Measurements from ENCODE around the gene ARHGDIB.
A peak's percentile ranks its signal among the peaks of the same experiment; 100 is the strongest.

Gene ARHGDIB

GRCh38 chr12:14950982-14951746, 10.2 kb downstream of the ARHGDIB start:
- H3K4me1 ChIP-seq (ENCODE audit: control insufficient read depth in 5 of 5, insufficient read depth in 5 of 5, low read length in 5 of 5) = peaks cover 0 to 58% (median 24%) of the 10 kb centered on the region in 5 donors
- H3K36me3 ChIP-seq (ENCODE audit: control insufficient read depth in 5 of 5, insufficient read depth in 5 of 5, low read length in 5 of 5) = peaks cover 0 to 32% (median 23%) of the 10 kb centered on the region in 5 donors
- no peaks in the 10 kb centered on the region for H3K9me3 ChIP-seq (ENCODE audit: control insufficient read depth in 5 of 5, low read length in 5 of 5)
- H3K4me3 ChIP-seq (ENCODE audit: low read depth in 1 of 5, low read length in 5 of 5) = no peak overlapping the region
- peak overlapping the region; percentile 76 for H3K27ac ChIP-seq (ENCODE audit: low read depth, low read length)
- no peak overlapping the region for H3K9ac ChIP-seq (ENCODE audit: low read length in 5 of 5)
- H3K27me3 ChIP-seq (ENCODE audit: control insufficient read depth in 5 of 5, insufficient read depth in 4 of 5, low read length in 5 of 5) = no peaks in the 10 kb centered on the region

GRCh38 chr12:14950421-14950820, 11.0 kb downstream of the ARHGDIB start:
- no peak overlapping the region for H3K9ac ChIP-seq (ENCODE audit: low read length in 5 of 5)
- peaks cover under 1 to 34% (median 29%) of the 10 kb centered on the region in 5 donors for H3K36me3 ChIP-seq (ENCODE audit: control insufficient read depth in 5 of 5, insufficient read depth in 5 of 5, low read length in 5 of 5)
- peaks cover 0 to 54% (median 24%) of the 10 kb centered on the region in 5 donors for H3K4me1 ChIP-seq (ENCODE audit: control insufficient read depth in 5 of 5, insufficient read depth in 5 of 5, low read length in 5 of 5)
- no peaks in the 10 kb centered on the region for H3K9me3 ChIP-seq (ENCODE audit: control insufficient read depth in 5 of 5, low read length in 5 of 5)
- H3K27me3 ChIP-seq (ENCODE audit: control insufficient read depth in 5 of 5, insufficient read depth in 4 of 5, low read length in 5 of 5) = no peaks in the 10 kb centered on the region
- H3K27ac ChIP-seq (ENCODE audit: low read depth, low read length) = no peak overlapping the region
- H3K4me3 ChIP-seq (ENCODE audit: low read depth in 1 of 5, low read length in 5 of 5) = no peak overlapping the region

- H3K27me3 ChIP-seq (ENCODE audit: control insufficient read depth in 5 of 5, insufficient read depth in 4 of 5, low read length in 5 of 5) = no peaks in the 10 kb centered on the region
- H3K27ac ChIP-seq (ENCODE audit: low read depth, low read length) = no peak overlapping the region
- H3K4me1 ChIP-seq (ENCODE audit: control insufficient read depth in 5 of 5, insufficient read depth in 5 of 5, low read length in 5 of 5) = peaks cover 0 to 53% (median 24%) of the 10 kb centered on the region in 5 donors
- no peak overlapping the region for H3K4me3 ChIP-seq (ENCODE audit: low read depth in 1 of 5, low read length in 5 of 5)
- no peaks in the 10 kb centered on the region for H3K9me3 ChIP-seq (ENCODE audit: control insufficient read depth in 5 of 5, low read length in 5 of 5)
- peaks cover 4 to 42% (median 35%) of the 10 kb centered on the region in 5 donors for H3K36me3 ChIP-seq (ENCODE audit: control insufficient read depth in 5 of 5, insufficient read depth in 5 of 5, low read length in 5 of 5)
- H3K9ac ChIP-seq (ENCODE audit: low read length in 5 of 5) = no peak overlapping the region
Observed at GRCh38 chr12:14949631-14950030, 11.8 kb downstream of the ARHGDIB start.

- Histone ChIP-seq H3K4me1 (ENCODE audit: control insufficient read depth in 5 of 5, insufficient read depth in 5 of 5, low read length in 5 of 5) (peaks cover 0 to 44% (median 24%) of the 10 kb centered on the region in 5 donors), H3K9ac (ENCODE audit: low read length in 5 of 5) (peak overlapping the region in 1 of 5 donors; percentile 30)
Observed at GRCh38 chr12:14948672-14949071, 12.7 kb downstream of the ARHGDIB start.

GRCh38 chr12:14946861-14947260, 14.5 kb downstream of the ARHGDIB start:
- Histone ChIP-seq H3K27me3 (ENCODE audit: control insufficient read depth in 5 of 5, insufficient read depth in 4 of 5, low read length in 5 of 5) (no peaks in the 10 kb centered on the region), H3K4me3 (ENCODE audit: low read depth in 1 of 5, low read length in 5 of 5) (no peak overlapping the region), H3K9ac (ENCODE audit: low read length in 5 of 5) (no peak overlapping the region), H3K9me3 (ENCODE audit: control insufficient read depth in 5 of 5, low read length in 5 of 5) (no peaks in the 10 kb centered on the region), H3K4me1 (ENCODE audit: control insufficient read depth in 5 of 5, insufficient read depth in 5 of 5, low read length in 5 of 5) (peaks cover 0 to 34% (median 21%) of the 10 kb centered on the region in 5 donors), H3K36me3 (ENCODE audit: control insufficient read depth in 5 of 5, insufficient read depth in 5 of 5, low read length in 5 of 5) (peaks cover 4 to 51% (median 48%) of the 10 kb centered on the region in 5 donors), H3K27ac (ENCODE audit: low read depth, low read length) (no peak overlapping the region)

More at GRCh38 chr12:14948672-14949071, 12.7 kb downstream of the ARHGDIB start:
- Histone ChIP-seq H3K36me3 (ENCODE audit: control insufficient read depth in 5 of 5, insufficient read depth in 5 of 5, low read length in 5 of 5) (peaks cover 4 to 45% (median 40%) of the 10 kb centered on the region in 5 donors), H3K4me3 (ENCODE audit: low read depth in 1 of 5, low read length in 5 of 5) (peak overlapping the region in 2 of 5 donors; percentile 29 to 41), H3K27ac (ENCODE audit: low read depth, low read length) (peak overlapping the region; percentile 63), H3K9me3 (ENCODE audit: control insufficient read depth in 5 of 5, low read length in 5 of 5) (no peaks in the 10 kb centered on the region), H3K27me3 (ENCODE audit: control insufficient read depth in 5 of 5, insufficient read depth in 4 of 5, low read length in 5 of 5) (no peaks in the 10 kb centered on the region)

GRCh38 chr12:14946162-14946561, 15.2 kb downstream of the ARHGDIB start:
- H3K4me1 ChIP-seq (ENCODE audit: control insufficient read depth in 5 of 5, insufficient read depth in 5 of 5, low read length in 5 of 5) = peaks cover 0 to 27% (median 17%) of the 10 kb centered on the region in 5 donors
- H3K9me3 ChIP-seq (ENCODE audit: control insufficient read depth in 5 of 5, low read length in 5 of 5) = no peaks in the 10 kb centered on the region
- no peak overlapping the region for H3K9ac ChIP-seq (ENCODE audit: low read length in 5 of 5)
- H3K4me3 ChIP-seq (ENCODE audit: low read depth in 1 of 5, low read length in 5 of 5) = no peak overlapping the region
- peaks cover 4 to 57% (median 52%) of the 10 kb centered on the region in 5 donors for H3K36me3 ChIP-seq (ENCODE audit: control insufficient read depth in 5 of 5, insufficient read depth in 5 of 5, low read length in 5 of 5)
- no peak overlapping the region for H3K27ac ChIP-seq (ENCODE audit: low read depth, low read length)
- H3K27me3 ChIP-seq (ENCODE audit: control insufficient read depth in 5 of 5, insufficient read depth in 4 of 5, low read length in 5 of 5) = no peaks in the 10 kb centered on the region

- Histone ChIP-seq H3K36me3 (ENCODE audit: control insufficient read depth in 5 of 5, insufficient read depth in 5 of 5, low read length in 5 of 5) (peaks cover 8 to 45% (median 38%) of the 10 kb centered on the region in 5 donors), H3K9me3 (ENCODE audit: control insufficient read depth in 5 of 5, low read length in 5 of 5) (no peaks in the 10 kb centered on the region), H3K4me3 (ENCODE audit: low read depth in 1 of 5, low read length in 5 of 5) (no peak overlapping the region), H3K27ac (ENCODE audit: low read depth, low read length) (no peak overlapping the region), H3K9ac (ENCODE audit: low read length in 5 of 5) (no peak overlapping the region), H3K27me3 (ENCODE audit: control insufficient read depth in 5 of 5, insufficient read depth in 4 of 5, low read length in 5 of 5) (no peaks in the 10 kb centered on the region), H3K4me1 (ENCODE audit: control insufficient read depth in 5 of 5, insufficient read depth in 5 of 5, low read length in 5 of 5) (peaks cover 0 to 4% (median 0%) of the 10 kb centered on the region in 5 donors)
Observed at GRCh38 chr12:14942196-14942931, 19.0 kb downstream of the ARHGDIB start.

GRCh38 chr12:14941369-14941768, 20.0 kb downstream of the ARHGDIB start:
- no peaks in the 10 kb centered on the region for H3K9me3 ChIP-seq (ENCODE audit: control insufficient read depth in 5 of 5, low read length in 5 of 5)
- no peak overlapping the region for H3K9ac ChIP-seq (ENCODE audit: low read length in 5 of 5)
- no peaks in the 10 kb centered on the region for H3K27me3 ChIP-seq (ENCODE audit: control insufficient read depth in 5 of 5, insufficient read depth in 4 of 5, low read length in 5 of 5)
- H3K4me3 ChIP-seq (ENCODE audit: low read depth in 1 of 5, low read length in 5 of 5) = no peak overlapping the region
- peaks cover 0 to 4% (median 0%) of the 10 kb centered on the region in 5 donors for H3K4me1 ChIP-seq (ENCODE audit: control insufficient read depth in 5 of 5, insufficient read depth in 5 of 5, low read length in 5 of 5)
- H3K36me3 ChIP-seq (ENCODE audit: control insufficient read depth in 5 of 5, insufficient read depth in 5 of 5, low read length in 5 of 5) = peaks cover 8 to 35% (median 29%) of the 10 kb centered on the region in 5 donors
- H3K27ac ChIP-seq (ENCODE audit: low read depth, low read length) = no peak overlapping the region

- no peak within 1 kb of the TSS for H3K4me3 ChIP-seq (ENCODE audit: low read depth in 1 of 5, low read length in 5 of 5)
- no peak within 1 kb of the TSS for H3K27ac ChIP-seq (ENCODE audit: low read depth, low read length)
- no peaks in the 10 kb centered on the region for H3K9me3 ChIP-seq (ENCODE audit: control insufficient read depth in 5 of 5, low read length in 5 of 5)
- no peak within 1 kb of the TSS for H3K9ac ChIP-seq (ENCODE audit: low read length in 5 of 5)
- H3K4me1 ChIP-seq (ENCODE audit: control insufficient read depth in 5 of 5, insufficient read depth in 5 of 5, low read length in 5 of 5) = no peaks in the 10 kb centered on the region
- peaks cover 4 to 18% (median 12%) of the 10 kb centered on the region in 5 donors for H3K36me3 ChIP-seq (ENCODE audit: control insufficient read depth in 5 of 5, insufficient read depth in 5 of 5, low read length in 5 of 5)
- H3K27me3 ChIP-seq (ENCODE audit: control insufficient read depth in 5 of 5, insufficient read depth in 4 of 5, low read length in 5 of 5) = no peaks in the 10 kb centered on the region
Observed at GRCh38 chr12:14938301-14938700, 23.1 kb downstream of the ARHGDIB start, which contains the start of gene ERP27. TSS of gene ERP27 (minus strand) at chr12:14938537. CDS start at chr12:14938508, 29 bp downstream.

GRCh38 chr12:14937689-14938088, 23.7 kb downstream of the ARHGDIB start:
- H3K27me3 ChIP-seq (ENCODE audit: control insufficient read depth in 5 of 5, insufficient read depth in 4 of 5, low read length in 5 of 5) = no peaks in the 10 kb centered on the region
- H3K9me3 ChIP-seq (ENCODE audit: control insufficient read depth in 5 of 5, low read length in 5 of 5) = no peaks in the 10 kb centered on the region
- H3K4me1 ChIP-seq (ENCODE audit: control insufficient read depth in 5 of 5, insufficient read depth in 5 of 5, low read length in 5 of 5) = no peaks in the 10 kb centered on the region
- peaks cover 4 to 18% (median 12%) of the 10 kb centered on the region in 5 donors for H3K36me3 ChIP-seq (ENCODE audit: control insufficient read depth in 5 of 5, insufficient read depth in 5 of 5, low read length in 5 of 5)
- no peak overlapping the region for H3K4me3 ChIP-seq (ENCODE audit: low read depth in 1 of 5, low read length in 5 of 5)
- H3K9ac ChIP-seq (ENCODE audit: low read length in 5 of 5) = no peak overlapping the region
- no peak overlapping the region for H3K27ac ChIP-seq (ENCODE audit: low read depth, low read length)
